ENCODE measurements around the gene WDR47.

Gene WDR47

GRCh38 chr1:108955111-108955510, 86.8 kb downstream of the WDR47 start:
- TF ChIP-seq CTCF (IDR thresholded peaks at IDR 0.05; ENCODE audit: low read depth, low read length, poor library complexity, severe bottlenecking) = no peak
- no peak for TF ChIP-seq EZH2phosphoT487 (IDR thresholded peaks at IDR 0.05; ENCODE audit: borderline replicate concordance, low read length)
- no peak overlapping the region for H3K27ac ChIP-seq (ENCODE audit: low read depth, low read length)
- H4K20me1 ChIP-seq (ENCODE audit: control insufficient read depth, insufficient read depth, low read depth, low read length) = no peaks in the 10 kb centered on the region
- no peak overlapping the region for H3K4me3 ChIP-seq (ENCODE audit: low read length)
- H3K36me3 ChIP-seq (ENCODE audit: control insufficient read depth, low read length) = peaks cover 12% of the 10 kb centered on the region
- H3F3A ChIP-seq (ENCODE audit: control insufficient read depth, insufficient read depth) = no peaks in the 10 kb centered on the region
- no peaks in the 10 kb centered on the region for H3K9me3 ChIP-seq (ENCODE audit: control insufficient read depth, insufficient read depth, low read length)
- H3K4me2 ChIP-seq (ENCODE audit: low read length) = no peak overlapping the region
- H3K79me2 ChIP-seq (ENCODE audit: control insufficient read depth, low read length) = peaks cover 79% of the 10 kb centered on the region
- H3K9me2 ChIP-seq (replicated peaks; ENCODE audit: control insufficient read depth, low read length) = no peaks in the 10 kb centered on the region
- no peaks in the 10 kb centered on the region for H3K4me1 ChIP-seq (ENCODE audit: control insufficient read depth, low read length)
- no peaks in the 10 kb centered on the region for H3K27me3 ChIP-seq (ENCODE audit: control insufficient read depth, low read length)

- Histone ChIP-seq H3K4me3 (ENCODE audit: low read length) (no peak overlapping the region), H3F3A (ENCODE audit: control insufficient read depth, insufficient read depth) (no peaks in the 10 kb centered on the region), H3K27me3 (ENCODE audit: control insufficient read depth, low read length) (no peaks in the 10 kb centered on the region), H3K36me3 (ENCODE audit: control insufficient read depth, low read length) (peaks cover 15% of the 10 kb centered on the region), H4K20me1 (ENCODE audit: control insufficient read depth, insufficient read depth, low read depth, low read length) (no peaks in the 10 kb centered on the region), H3K4me1 (ENCODE audit: control insufficient read depth, low read length) (no peaks in the 10 kb centered on the region), H3K27ac (ENCODE audit: low read depth, low read length) (no peak overlapping the region), H3K9me3 (ENCODE audit: control insufficient read depth, insufficient read depth, low read length) (no peaks in the 10 kb centered on the region), H3K9me2 (replicated peaks; ENCODE audit: control insufficient read depth, low read length) (no peaks in the 10 kb centered on the region), H3K4me2 (ENCODE audit: low read length) (no peak overlapping the region), H3K79me2 (ENCODE audit: control insufficient read depth, low read length) (peaks cover 78% of the 10 kb centered on the region)
- TF ChIP-seq CTCF (IDR thresholded peaks at IDR 0.05; ENCODE audit: low read depth, low read length, poor library complexity, severe bottlenecking) = no peak
- no peak for TF ChIP-seq EZH2phosphoT487 (IDR thresholded peaks at IDR 0.05; ENCODE audit: borderline replicate concordance, low read length)
Measured at GRCh38 chr1:108953452-108953851, 88.5 kb downstream of the WDR47 start.

- no peaks in the 10 kb centered on the region for H3K27me3 ChIP-seq (ENCODE audit: control insufficient read depth, low read length)
- TF ChIP-seq EZH2phosphoT487 (IDR thresholded peaks at IDR 0.05; ENCODE audit: borderline replicate concordance, low read length) (no peak), CTCF (IDR thresholded peaks at IDR 0.05; ENCODE audit: low read depth, low read length, poor library complexity, severe bottlenecking) (no peak)
- H4K20me1 ChIP-seq (ENCODE audit: control insufficient read depth, insufficient read depth, low read depth, low read length) = no peaks in the 10 kb centered on the region
- no peaks in the 10 kb centered on the region for H3K9me2 ChIP-seq (replicated peaks; ENCODE audit: control insufficient read depth, low read length)
- H3K4me2 ChIP-seq (ENCODE audit: low read length) = no peak overlapping the region
- H3K79me2 ChIP-seq (ENCODE audit: control insufficient read depth, low read length) = peaks cover 62% of the 10 kb centered on the region
- H3K4me1 ChIP-seq (ENCODE audit: control insufficient read depth, low read length) = no peaks in the 10 kb centered on the region
- H3K9me3 ChIP-seq (ENCODE audit: control insufficient read depth, insufficient read depth, low read length) = no peaks in the 10 kb centered on the region
- H3K4me3 ChIP-seq (ENCODE audit: low read length) = no peak overlapping the region
- H3K27ac ChIP-seq (ENCODE audit: low read depth, low read length) = no peak overlapping the region
- H3K36me3 ChIP-seq (ENCODE audit: control insufficient read depth, low read length) = peaks cover 19% of the 10 kb centered on the region
- no peaks in the 10 kb centered on the region for H3F3A ChIP-seq (ENCODE audit: control insufficient read depth, insufficient read depth)
Measured at GRCh38 chr1:108951242-108951641, 90.7 kb downstream of the WDR47 start.

DNA sequence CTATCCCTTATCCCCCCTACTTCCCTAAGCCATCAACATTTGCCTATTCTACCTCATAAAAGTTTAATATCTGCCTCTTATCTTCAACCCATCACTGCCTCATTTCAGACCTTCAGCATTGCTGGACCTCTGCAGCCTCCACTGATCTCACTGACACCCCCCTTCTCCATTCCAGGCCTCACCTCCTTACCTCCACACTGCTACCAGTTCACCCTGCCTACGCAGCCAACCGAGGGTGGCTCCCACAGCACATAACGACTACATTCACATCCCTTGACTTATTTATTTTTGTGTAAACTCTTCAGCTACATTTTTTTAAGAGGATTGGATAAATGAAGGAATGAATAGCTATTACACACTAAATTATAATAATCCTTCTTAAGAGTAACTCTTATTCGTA, 92.9 kb downstream of the WDR47 start:
- Histone ChIP-seq H3K79me2 (ENCODE audit: control insufficient read depth, low read length) (peaks cover 43% of the 10 kb centered on the region), H3F3A (ENCODE audit: control insufficient read depth, insufficient read depth) (no peaks in the 10 kb centered on the region), H4K20me1 (ENCODE audit: control insufficient read depth, insufficient read depth, low read depth, low read length) (no peaks in the 10 kb centered on the region), H3K27me3 (ENCODE audit: control insufficient read depth, low read length) (no peaks in the 10 kb centered on the region), H3K9me3 (ENCODE audit: control insufficient read depth, insufficient read depth, low read length) (no peaks in the 10 kb centered on the region), H3K4me1 (ENCODE audit: control insufficient read depth, low read length) (no peaks in the 10 kb centered on the region), H3K36me3 (ENCODE audit: control insufficient read depth, low read length) (peaks cover 28% of the 10 kb centered on the region), H3K4me2 (ENCODE audit: low read length) (no peak overlapping the region), H3K4me3 (ENCODE audit: low read length) (no peak overlapping the region), H3K9me2 (replicated peaks; ENCODE audit: control insufficient read depth, low read length) (no peaks in the 10 kb centered on the region), H3K27ac (ENCODE audit: low read depth, low read length) (no peak overlapping the region)
- no peak for TF ChIP-seq EZH2phosphoT487 (IDR thresholded peaks at IDR 0.05; ENCODE audit: borderline replicate concordance, low read length)
- TF ChIP-seq CTCF (IDR thresholded peaks at IDR 0.05; ENCODE audit: low read depth, low read length, poor library complexity, severe bottlenecking) = no peak

Data from DOHH2 (cell line).